PC-3 (cell line): ENCODE measurements around the gene ENPP5. TPM values are rescaled to one million over a fixed set of nuclear protein-coding genes. Genes with fewer than 3 reads are reported as not detected.
"Not testable (repeated sequence)": the region's sequence is repeated elsewhere in the genome, so short reads cannot be mapped to it uniquely, and the experiment has no call there.

Experiments used
- ATAC-seq: fragments of 200-7000 bp; cut with Tn5 transposase; 2 replicates; pipeline ENCODE4 v1.9.1; 2020; ENCODE audit warnings: mild to moderate bottlenecking, moderate library complexity
- BruUV-seq: library from RNA; stranded (reverse); fragments of 400-500 nt; replicated peaks from 2 replicates; lab custom pipeline; 2021; lab: Mats Ljungman, UMichigan
- CTCF ChIA-PET: fragments of 300-600 bp; sonication (Branson Sonifier 250); formaldehyde crosslinking; loops from one replicate; lab custom pipeline; 2022; ENCODE audit warnings: antibody characterized with exemption; lab: Charles Lee
- POLR2A ChIA-PET: fragments of 300-600 bp; sonication (Branson Sonifier 250); formaldehyde crosslinking; loops from one replicate; lab custom pipeline; 2022; ENCODE audit warnings: antibody characterized with exemption; ENCODE audit not compliant: unreplicated experiment; lab: Charles Lee
- DNase-seq: peaks from one replicate; pipeline ENCODE4 v3.0.0-alpha.2; 2015
- H2AFZ ChIP-seq: fragments of 300-600 bp; sonication (generic); 2 replicates; pipeline ENCODE4 v1.6.0; 2016; ENCODE audit warnings: antibody characterized with exemption, low read length
- H3F3A ChIP-seq: fragments of 300-600 bp; sonication (generic); one replicate; pipeline ENCODE4 v1.6.0; 2017; ENCODE audit warnings: antibody characterized with exemption, low read length, control low read depth, mild to moderate bottlenecking; ENCODE audit not compliant: unreplicated experiment
- H3K27ac ChIP-seq: fragments of 300-600 bp; sonication (generic); 2 replicates; pipeline ENCODE4 v1.5.1; 2016; ENCODE audit warnings: mild to moderate bottlenecking, low read length
- H3K27me3 ChIP-seq: fragments of 300-600 bp; sonication (generic); 2 replicates; pipeline ENCODE4 v1.6.1; 2016; ENCODE audit warnings: low read length, mixed read lengths
- H3K36me3 ChIP-seq: fragments of 300-600 bp; sonication (generic); 2 replicates; pipeline ENCODE4 v1.6.1; 2016; ENCODE audit warnings: low read depth, mixed run types, low read length, mixed read lengths
- H3K4me1 ChIP-seq: fragments of 300-600 bp; sonication (generic); 2 replicates; pipeline ENCODE4 v1.5.1; 2016; ENCODE audit warnings: low read length; ENCODE audit not compliant: insufficient read depth
- H3K4me2 ChIP-seq: fragments of 300-600 bp; sonication (generic); 2 replicates; pipeline ENCODE4 v1.6.0; 2016; ENCODE audit warnings: low read length
- H3K4me3 ChIP-seq: fragments of 300-600 bp; sonication (generic); 2 replicates; pipeline ENCODE4 v1.5.1; 2016; ENCODE audit warnings: mild to moderate bottlenecking, low read length, mixed read lengths
- H3K79me2 ChIP-seq: fragments of 300-600 bp; sonication (generic); 2 replicates; pipeline ENCODE4 v1.6.1; 2017; ENCODE audit warnings: low read length, mixed read lengths
- H3K9ac ChIP-seq: fragments of 300-600 bp; sonication (generic); 2 replicates; pipeline ENCODE4 v1.6.0; 2016; ENCODE audit warnings: mild to moderate bottlenecking, low read length
- H3K9me2 ChIP-seq: fragments of 300-600 bp; sonication (generic); replicated peaks from 2 replicates; pipeline ENCODE4 v1.6.1; 2016; ENCODE audit warnings: mixed run types, low read length, mixed read lengths
- H3K9me3 ChIP-seq: fragments of 300-600 bp; sonication (generic); 2 replicates; pipeline ENCODE4 v1.6.1; 2016; ENCODE audit warnings: low read length, mixed read lengths
- H4K20me1 ChIP-seq: fragments of 300-600 bp; sonication (generic); 2 replicates; pipeline ENCODE4 v1.6.1; 2016; ENCODE audit warnings: low read length, mixed read lengths
- CTCF ChIP-seq: fragments of 300-600 bp; sonication (generic); conservative IDR thresholded peaks from 2 replicates; pipeline ENCODE4 v1.5.1; 2017; ENCODE audit warnings: antibody characterized with exemption, low read depth, mild to moderate bottlenecking, low read length
- EZH2 ChIP-seq: fragments of 300-600 bp; sonication (generic); IDR thresholded peaks from one replicate; pipeline ENCODE4 v1.6.1; 2017; ENCODE audit warnings: antibody characterized with exemption, mild to moderate bottlenecking, low read length; ENCODE audit not compliant: unreplicated experiment
- EZH2phosphoT487 ChIP-seq: fragments of 300-600 bp; sonication (generic); IDR thresholded peaks from 2 replicates; pipeline ENCODE4 v1.6.1; 2018; ENCODE audit warnings: mild to moderate bottlenecking, antibody characterized with exemption, low read length, borderline replicate concordance
- intact Hi-C: fragments of 100-400 bp; cut with micrococcal nuclease; formaldehyde crosslinking; loops from 2 replicates; pipeline ENCODE4 v1.9.0; 2023
- total RNA-seq: library from RNA; depleted of rRNA; stranded (reverse); fragments of >200 nt; gene quantifications from 2 replicates; pipeline ENCODE4 v1.2.3, GENCODE V29; 2014

ENPP5 gene
- total RNA-seq, 1 experiment from 2014 or later, result 0.04 TPM

DNA sequence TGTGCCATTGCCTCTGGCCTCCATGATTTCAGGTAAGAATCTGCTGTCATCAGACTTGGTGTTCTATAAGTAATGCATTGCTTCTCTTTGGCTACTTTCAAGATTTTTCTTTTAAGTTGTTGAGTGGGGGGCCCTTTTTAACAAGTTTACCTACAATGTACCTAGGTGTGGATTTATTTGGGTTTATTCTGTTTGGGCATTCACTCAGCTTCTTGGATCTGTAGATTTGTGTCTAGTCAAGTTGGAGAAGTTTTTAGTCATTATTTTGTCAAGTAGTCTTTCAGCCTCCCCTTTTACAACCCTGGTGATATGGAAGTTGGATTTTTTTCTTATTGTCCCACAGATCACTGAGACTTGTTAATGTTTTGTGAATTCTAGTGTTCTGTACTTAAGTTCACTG is 14.1 kb downstream of the ENPP5 start:
- Histone ChIP-seq H3K9me3 (no peaks in the 10 kb centered on the region), H3F3A (no peaks in the 10 kb centered on the region), H3K9ac (no peak overlapping the region), H4K20me1 (no peaks in the 10 kb centered on the region), H3K27ac (no peak overlapping the region), H3K4me3 (no peak overlapping the region), H3K4me2 (no peak overlapping the region), H2AFZ (no peak overlapping the region), H3K36me3 (no peaks in the 10 kb centered on the region), H3K4me1 (no peaks in the 10 kb centered on the region), H3K79me2 (no peaks in the 10 kb centered on the region), H3K9me2 (no peaks in the 10 kb centered on the region), H3K27me3 (peaks cover 73% of the 10 kb centered on the region)
- TF ChIP-seq EZH2 (no peak), EZH2phosphoT487 (no peak), CTCF (no peak)
- intact Hi-C loops, result no loop called here
- ATAC-seq (no peak), DNase-seq (no peak)
- CTCF ChIA-PET, result no interaction called here
- POLR2A ChIA-PET, result no interaction called here
- BruUV-seq, result no TSS peak

- H3K27me3 ChIP-seq, result peaks cover 22% of the 10 kb centered on the region
- H3K4me3 ChIP-seq, ATAC-seq, intact Hi-C loops, H2AFZ ChIP-seq, DNase-seq, CTCF ChIA-PET, H4K20me1 ChIP-seq, H3K9ac ChIP-seq, H3K9me2 ChIP-seq, H3K27ac ChIP-seq, H3F3A ChIP-seq, H3K4me2 ChIP-seq, H3K4me1 ChIP-seq, BruUV-seq, H3K9me3 ChIP-seq, H3K36me3 ChIP-seq, H3K79me2 ChIP-seq, POLR2A ChIA-PET: not testable (repeated sequence)
Measured at GRCh38 chr6:46149066-46149465, 21.7 kb downstream of the ENPP5 start.

DNA sequence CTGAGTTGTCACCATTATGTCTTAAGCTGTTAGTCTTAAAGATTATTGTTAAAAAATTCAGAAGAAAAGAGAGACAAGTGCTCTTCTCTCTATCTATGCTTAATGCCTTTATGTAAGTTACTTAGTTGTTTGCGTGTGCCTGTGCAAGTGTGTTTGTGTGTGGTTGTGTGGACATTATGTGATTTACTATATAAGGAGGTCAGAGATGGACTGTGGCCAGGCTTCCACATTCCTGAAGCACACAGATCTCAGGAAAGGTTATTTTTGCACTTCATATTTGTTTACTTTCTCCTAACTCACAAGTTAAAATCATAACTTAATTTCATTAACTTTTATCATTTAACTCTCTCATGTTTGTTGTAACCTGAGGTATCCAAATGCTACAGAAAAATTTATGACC is 26.5 kb downstream of the ENPP5 start:
- H3K4me2 ChIP-seq, result no peak overlapping the region
- H3K9me2 ChIP-seq, result no peaks in the 10 kb centered on the region
- POLR2A ChIA-PET, result no interaction called here
- no peaks in the 10 kb centered on the region for H3K79me2 ChIP-seq
- no peak overlapping the region for H3K27ac ChIP-seq
- no peaks in the 10 kb centered on the region for H3K4me1 ChIP-seq
- DNase-seq, result no peak
- no peaks in the 10 kb centered on the region for H3K9me3 ChIP-seq
- H3K27me3 ChIP-seq, result no peaks in the 10 kb centered on the region
- no peak overlapping the region for H2AFZ ChIP-seq
- no peak for TF ChIP-seq EZH2
- TF ChIP-seq CTCF, result no peak
- TF ChIP-seq EZH2phosphoT487, result no peak
- H3K9ac ChIP-seq, result no peak overlapping the region
- no peaks in the 10 kb centered on the region for H4K20me1 ChIP-seq
- intact Hi-C loops, result no loop called here
- ATAC-seq, result no peak
- H3K36me3 ChIP-seq, result no peaks in the 10 kb centered on the region
- no TSS peak for BruUV-seq
- CTCF ChIA-PET, result no interaction called here
- H3F3A ChIP-seq, result no peaks in the 10 kb centered on the region
- H3K4me3 ChIP-seq, result no peak overlapping the region
